GM12878 (cell line): ENCODE results near the gene CXXC1.

Experiments used
- BMI1 ChIP-seq: fragments of 450-650 bp; IDR thresholded peaks from 2 replicates; pipeline ENCODE4 v1.6.1; 2016; ENCODE audit warnings: mild to moderate bottlenecking, moderate library complexity, borderline replicate concordance
- RAD51 ChIP-seq: fragments of 450-650 bp; IDR thresholded peaks from 2 replicates; pipeline ENCODE4 v1.6.1; 2016; ENCODE audit warnings: moderate library complexity, mild to moderate bottlenecking, inconsistent platforms
- SMC3 ChIP-seq: IDR thresholded peaks from 2 replicates; pipeline ENCODE4 v1.6.1; 2011; ENCODE audit warnings: low read length, improper control_type of control experiment, borderline replicate concordance
- TF ChIP-seq, protein P1 (sequence below), 3 experiments: IDR thresholded peaks in 2 of 3; conservative IDR thresholded peaks in 1 of 3; 2 replicates each; pipeline ENCODE4 v1.5.1; 2011; ENCODE audit warnings: low read depth in 3 of 3, low read length in 3 of 3, mild to moderate bottlenecking in 3 of 3, control low read depth in 2 of 3, moderate library complexity in 2 of 3, inconsistent platforms in 1 of 3, mixed read lengths in 1 of 3; ENCODE audit not compliant: control insufficient read depth in 2 of 3, insufficient read depth in 1 of 3; ENCODE audit errors: extremely low read depth in 1 of 3
- TF ChIP-seq, protein P2 (sequence below): IDR thresholded peaks from 2 replicates; pipeline ENCODE4 v1.6.1; 2012; ENCODE audit warnings: low read depth, low read length, improper control_type of control experiment

DNA sequence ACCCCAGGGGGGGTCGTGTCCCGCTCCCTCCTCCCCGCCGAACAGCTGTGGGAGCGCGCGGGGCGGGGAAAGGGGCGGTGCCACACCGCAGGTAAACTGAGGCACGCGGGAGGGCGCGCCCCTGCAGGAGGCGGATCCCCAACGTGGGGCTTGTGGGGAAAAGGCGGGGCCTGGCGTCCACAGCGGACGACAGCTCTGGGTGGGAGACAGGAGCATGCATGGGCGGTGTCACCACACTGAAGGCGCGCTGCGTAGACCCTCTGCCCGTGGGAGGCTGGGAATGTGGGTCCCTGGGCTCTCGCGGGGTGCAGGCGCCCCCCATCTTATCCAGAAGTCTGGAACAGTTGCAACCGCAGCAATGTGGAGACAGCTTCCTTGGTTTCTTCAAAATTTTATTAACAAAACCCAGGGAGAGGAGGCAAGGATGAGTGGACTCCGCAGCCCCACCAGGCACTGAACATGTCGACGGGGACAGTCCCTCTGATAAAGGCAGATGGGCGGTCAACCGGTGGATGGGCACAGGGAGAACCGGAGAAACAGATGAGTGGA is 5.4 kb downstream of the CXXC1 start:
- TF ChIP-seq RAD51 (no peak), BMI1 (no peak), SMC3 (no peak)
- TF ChIP-seq, protein P1, sequence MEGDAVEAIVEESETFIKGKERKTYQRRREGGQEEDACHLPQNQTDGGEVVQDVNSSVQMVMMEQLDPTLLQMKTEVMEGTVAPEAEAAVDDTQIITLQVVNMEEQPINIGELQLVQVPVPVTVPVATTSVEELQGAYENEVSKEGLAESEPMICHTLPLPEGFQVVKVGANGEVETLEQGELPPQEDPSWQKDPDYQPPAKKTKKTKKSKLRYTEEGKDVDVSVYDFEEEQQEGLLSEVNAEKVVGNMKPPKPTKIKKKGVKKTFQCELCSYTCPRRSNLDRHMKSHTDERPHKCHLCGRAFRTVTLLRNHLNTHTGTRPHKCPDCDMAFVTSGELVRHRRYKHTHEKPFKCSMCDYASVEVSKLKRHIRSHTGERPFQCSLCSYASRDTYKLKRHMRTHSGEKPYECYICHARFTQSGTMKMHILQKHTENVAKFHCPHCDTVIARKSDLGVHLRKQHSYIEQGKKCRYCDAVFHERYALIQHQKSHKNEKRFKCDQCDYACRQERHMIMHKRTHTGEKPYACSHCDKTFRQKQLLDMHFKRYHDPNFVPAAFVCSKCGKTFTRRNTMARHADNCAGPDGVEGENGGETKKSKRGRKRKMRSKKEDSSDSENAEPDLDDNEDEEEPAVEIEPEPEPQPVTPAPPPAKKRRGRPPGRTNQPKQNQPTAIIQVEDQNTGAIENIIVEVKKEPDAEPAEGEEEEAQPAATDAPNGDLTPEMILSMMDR (IDR thresholded peaks at IDR 0.05 in 2 of 3, conservative IDR thresholded peaks at IDR 0.05 in 1 of 3; ENCODE audit: control insufficient read depth in 2 of 3, extremely low read depth in 1 of 3, insufficient read depth in 1 of 3, low read depth in 3 of 3, low read length in 3 of 3): no peak
- TF ChIP-seq, protein P2, sequence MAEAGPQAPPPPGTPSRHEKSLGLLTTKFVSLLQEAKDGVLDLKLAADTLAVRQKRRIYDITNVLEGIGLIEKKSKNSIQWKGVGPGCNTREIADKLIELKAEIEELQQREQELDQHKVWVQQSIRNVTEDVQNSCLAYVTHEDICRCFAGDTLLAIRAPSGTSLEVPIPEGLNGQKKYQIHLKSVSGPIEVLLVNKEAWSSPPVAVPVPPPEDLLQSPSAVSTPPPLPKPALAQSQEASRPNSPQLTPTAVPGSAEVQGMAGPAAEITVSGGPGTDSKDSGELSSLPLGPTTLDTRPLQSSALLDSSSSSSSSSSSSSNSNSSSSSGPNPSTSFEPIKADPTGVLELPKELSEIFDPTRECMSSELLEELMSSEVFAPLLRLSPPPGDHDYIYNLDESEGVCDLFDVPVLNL: no peak; the same call in 1 of the 2 replicates
